Measurements from ENCODE around the gene CELF2.

- TF ChIP-seq POLR2AphosphoS5 (IDR thresholded peaks at IDR 0.05; ENCODE audit: low read depth, low read length): no peak
- no peak for TF ChIP-seq REST (IDR thresholded peaks at IDR 0.05; ENCODE audit: insufficient read depth in 1 of 2, low read depth in 2 of 2, low read length in 2 of 2)
- no peak for TF ChIP-seq SIN3A (IDR thresholded peaks at IDR 0.05; ENCODE audit: borderline replicate concordance, insufficient read depth, low read length)
- TF ChIP-seq TAF1 (IDR thresholded peaks at IDR 0.05; ENCODE audit: borderline replicate concordance, insufficient read depth, low read length): no peak
- no peak for TF ChIP-seq FOXP2 (optimal IDR thresholded peaks at IDR 0.05; ENCODE audit: borderline replicate concordance, extremely low read depth, extremely low read length, insufficient read depth)
These were observed 765 bp downstream of the CELF2 start for GRCh38 chr10:11018432-11018841.

All from PFSK-1 (cell line).